Brain pericyte (primary cell): Measurements from ENCODE around the gene CCBE1.

ENCODE experiments used
- DNase-seq: peaks from one replicate; pipeline ENCODE4 v3.0.0-alpha.2; 2012; ENCODE audit warnings: low read depth, low spot score

The CCBE1 gene

DNA sequence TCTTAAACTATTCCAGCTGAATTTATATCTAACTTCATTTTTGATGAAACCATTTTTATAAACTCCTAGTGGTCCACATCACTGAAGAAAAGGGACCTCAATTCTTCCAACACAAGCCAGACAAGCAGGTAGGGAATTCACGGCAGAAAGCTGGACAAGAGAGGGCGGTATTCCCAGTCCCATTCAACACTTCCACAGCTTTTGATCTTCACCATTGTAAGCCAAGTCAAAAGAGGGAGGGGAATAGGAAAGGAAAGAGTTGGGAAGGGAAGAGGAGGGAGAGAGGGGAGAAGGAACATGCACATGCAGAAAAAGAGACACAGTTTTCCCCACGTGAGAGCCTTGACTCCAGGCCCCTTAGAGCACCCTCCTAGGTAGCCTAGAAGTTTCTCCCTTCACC lies 77.4 kb downstream of the CCBE1 start:
- DNase-seq: no peak

DNA sequence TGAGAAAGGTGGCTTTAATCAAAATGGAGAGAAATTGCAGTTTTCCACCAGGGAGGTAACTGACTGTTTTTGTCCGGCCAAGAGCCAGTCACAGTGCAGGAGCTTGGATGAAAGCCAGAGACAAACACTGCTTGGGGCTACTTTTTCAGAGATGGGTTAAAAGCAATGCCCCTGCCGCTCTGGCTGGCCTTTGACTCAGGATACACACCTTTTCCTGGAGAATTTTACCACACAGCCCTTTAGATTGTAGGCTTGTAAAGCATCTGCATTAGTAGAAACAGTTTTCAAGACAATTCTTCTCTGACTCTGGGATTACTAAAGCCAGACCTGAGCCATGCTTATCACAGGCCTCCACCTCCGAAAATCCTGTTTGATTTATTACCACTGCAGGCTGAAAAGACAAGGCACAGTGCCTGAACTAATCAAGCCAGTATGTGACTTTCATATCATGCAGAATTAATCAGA lies 79.7 kb downstream of the CCBE1 start:
- DNase-seq: no peak

- DNase-seq: no peak
These were observed 80.7 kb downstream of the CCBE1 start for GRCh38 chr18:59616501-59616900.

DNA sequence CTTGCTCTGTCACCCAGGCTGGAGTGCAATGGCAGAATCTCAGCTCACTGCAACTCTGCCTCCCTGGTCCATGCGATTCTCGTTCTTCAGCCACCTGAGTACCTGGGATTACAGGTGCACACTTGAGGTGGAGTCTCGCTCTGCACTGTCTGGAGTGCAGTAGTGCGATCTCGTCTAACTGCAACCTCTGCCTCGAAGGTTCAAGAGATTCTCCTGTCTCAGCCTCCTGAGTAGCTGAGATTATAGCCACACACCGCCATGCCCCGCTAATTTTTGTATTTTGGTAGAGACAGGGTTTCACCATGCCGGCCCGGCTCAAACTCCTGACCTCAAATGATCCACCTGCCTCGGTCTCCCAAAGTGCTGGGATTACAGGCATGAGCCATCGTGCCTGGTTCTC lies 83.3 kb downstream of the CCBE1 start:
- DNase-seq: no peak

GRCh38 chr18:59612381-59612780 lies 84.8 kb downstream of the CCBE1 start:
- no peak for DNase-seq

DNA sequence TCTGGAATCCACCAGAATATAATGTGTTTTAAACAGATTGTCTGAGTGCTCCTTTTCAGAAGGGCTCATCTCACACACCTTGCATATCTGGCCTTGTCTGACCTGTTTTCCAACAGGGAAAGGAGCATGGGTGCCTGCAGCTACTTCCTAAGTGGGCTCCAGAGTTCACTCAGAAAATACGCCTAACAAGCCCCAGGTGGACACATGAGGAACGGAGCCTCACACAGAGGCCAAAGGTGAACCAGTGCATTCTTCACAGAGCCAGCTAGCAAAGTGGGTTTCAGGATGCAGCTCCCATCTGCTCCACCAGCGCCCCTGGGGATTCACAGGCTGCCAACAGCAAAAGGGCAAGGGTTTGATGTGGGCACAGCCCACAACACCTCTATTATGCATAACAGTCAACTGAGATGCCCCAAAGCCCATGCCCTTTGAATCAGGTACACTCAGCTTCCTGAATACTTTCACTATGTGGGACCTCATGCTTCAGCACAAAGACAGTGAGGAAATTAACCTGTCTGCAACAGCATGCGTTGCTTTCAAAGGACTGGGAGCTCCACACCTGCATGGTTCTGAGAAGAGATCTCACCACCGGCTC lies 86.6 kb downstream of the CCBE1 start:
- DNase-seq: no peak

GRCh38 chr18:59609654-59610053 lies 87.6 kb downstream of the CCBE1 start:
- no peak for DNase-seq

DNA sequence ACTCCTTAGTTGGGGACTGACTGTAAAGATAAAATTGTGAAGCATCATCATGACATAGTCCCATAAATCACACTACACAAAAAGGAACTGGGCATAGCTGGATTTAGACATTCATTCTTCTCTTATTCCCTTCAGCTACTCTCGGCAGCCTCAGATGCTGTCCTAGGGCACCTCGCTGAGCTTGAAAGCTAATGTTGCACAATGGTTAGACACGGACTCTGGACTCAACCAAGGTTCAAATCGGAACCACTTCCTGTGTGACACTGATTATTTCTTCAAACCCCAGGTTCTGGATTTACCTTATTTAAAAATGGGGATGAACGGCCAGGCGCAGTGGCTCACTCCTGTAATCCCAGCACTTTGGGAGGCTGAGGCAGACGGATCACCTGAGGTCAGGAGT lies 89.8 kb downstream of the CCBE1 start:
- DNase-seq: no peak

DNA sequence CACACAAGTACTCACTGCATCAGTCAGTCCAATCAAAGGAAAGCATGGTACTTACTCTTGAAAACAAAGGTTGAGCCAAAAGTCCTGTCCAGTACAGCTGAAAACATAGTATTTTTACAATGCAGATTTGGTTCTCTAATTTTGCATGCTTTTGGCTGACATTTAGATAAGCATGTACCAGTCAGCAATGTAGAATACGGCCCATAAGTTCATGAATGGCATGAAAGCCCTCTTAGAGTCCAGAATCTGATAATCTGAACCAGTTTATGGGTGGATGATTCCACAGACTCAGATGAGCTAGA lies 90.2 kb downstream of the CCBE1 start:
- DNase-seq: no peak

GRCh38 chr18:59606193-59607077 lies 90.8 kb downstream of the CCBE1 start:
- no peak for DNase-seq

- DNase-seq: peak; percentile 37
These were observed 91.5 kb downstream of the CCBE1 start for GRCh38 chr18:59605633-59606192.

DNA sequence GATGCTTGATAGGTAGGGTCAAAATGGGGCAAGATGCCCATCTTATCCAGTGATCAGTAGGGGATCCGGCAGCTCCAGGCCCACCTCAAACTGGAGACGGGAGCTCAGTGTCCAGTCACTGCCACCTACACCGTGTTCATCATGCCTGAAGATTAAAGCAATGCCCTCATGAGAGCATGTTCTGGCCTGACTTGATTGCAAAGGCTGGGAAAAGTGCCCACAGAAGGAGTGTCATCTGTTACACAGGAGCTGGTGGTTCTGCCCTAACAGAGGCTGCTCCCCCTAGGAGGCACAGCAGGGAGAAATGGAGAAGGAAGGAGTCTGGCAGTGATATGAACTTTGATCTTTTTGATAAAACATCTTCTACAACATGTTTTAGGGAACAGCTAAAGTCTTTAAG lies 92.3 kb downstream of the CCBE1 start:
- no peak for DNase-seq

- no peak for DNase-seq
These were observed 100.2 kb downstream of the CCBE1 start for GRCh38 chr18:59597049-59597448.

DNA sequence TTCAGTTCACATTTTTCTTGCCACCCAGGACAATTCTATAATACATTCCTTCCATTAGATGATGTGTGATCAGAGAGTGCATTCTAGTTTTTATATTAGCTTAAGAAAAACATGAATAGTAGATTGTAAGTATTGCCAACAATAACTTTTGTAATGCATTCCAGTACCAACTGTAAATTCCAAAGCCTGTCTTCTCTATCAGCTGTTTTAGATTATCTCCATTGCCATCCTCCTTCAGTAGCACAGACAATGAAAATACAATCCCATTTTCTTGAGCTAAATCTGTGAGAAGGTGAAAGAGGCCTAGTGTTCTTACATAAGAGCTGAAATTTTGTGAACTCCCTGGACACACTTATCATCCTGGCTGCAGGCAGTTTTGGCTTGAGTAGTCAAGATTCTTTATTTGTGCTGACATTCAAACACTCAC lies 103.9 kb downstream of the CCBE1 start:
- peak; percentile 49 for DNase-seq

DNA sequence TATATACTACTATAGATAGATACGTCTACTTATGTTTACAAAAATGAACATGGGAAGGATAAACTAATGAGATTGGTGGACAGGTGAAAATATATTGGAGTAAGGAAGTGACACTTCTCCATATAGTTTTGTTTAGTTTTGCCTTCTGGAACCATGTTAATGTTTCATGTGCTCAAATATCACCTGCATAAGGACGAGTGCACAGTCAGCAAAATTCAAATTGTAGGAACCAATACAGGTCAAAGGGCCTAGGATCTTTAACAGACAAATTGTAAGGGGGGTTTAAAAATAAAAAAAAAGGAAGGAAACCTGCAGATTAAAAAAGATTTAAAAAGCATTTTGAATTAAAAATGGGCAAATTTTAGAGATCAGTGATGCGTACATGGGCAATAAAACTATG lies 104.6 kb downstream of the CCBE1 start:
- DNase-seq: no peak

- no peak for DNase-seq
These were observed 114.8 kb downstream of the CCBE1 start for GRCh38 chr18:59582395-59582794.

GRCh38 chr18:59579509-59579908 lies 117.7 kb downstream of the CCBE1 start:
- no peak for DNase-seq

- DNase-seq: no peak
These were observed 119.9 kb downstream of the CCBE1 start for GRCh38 chr18:59577386-59577655.

DNA sequence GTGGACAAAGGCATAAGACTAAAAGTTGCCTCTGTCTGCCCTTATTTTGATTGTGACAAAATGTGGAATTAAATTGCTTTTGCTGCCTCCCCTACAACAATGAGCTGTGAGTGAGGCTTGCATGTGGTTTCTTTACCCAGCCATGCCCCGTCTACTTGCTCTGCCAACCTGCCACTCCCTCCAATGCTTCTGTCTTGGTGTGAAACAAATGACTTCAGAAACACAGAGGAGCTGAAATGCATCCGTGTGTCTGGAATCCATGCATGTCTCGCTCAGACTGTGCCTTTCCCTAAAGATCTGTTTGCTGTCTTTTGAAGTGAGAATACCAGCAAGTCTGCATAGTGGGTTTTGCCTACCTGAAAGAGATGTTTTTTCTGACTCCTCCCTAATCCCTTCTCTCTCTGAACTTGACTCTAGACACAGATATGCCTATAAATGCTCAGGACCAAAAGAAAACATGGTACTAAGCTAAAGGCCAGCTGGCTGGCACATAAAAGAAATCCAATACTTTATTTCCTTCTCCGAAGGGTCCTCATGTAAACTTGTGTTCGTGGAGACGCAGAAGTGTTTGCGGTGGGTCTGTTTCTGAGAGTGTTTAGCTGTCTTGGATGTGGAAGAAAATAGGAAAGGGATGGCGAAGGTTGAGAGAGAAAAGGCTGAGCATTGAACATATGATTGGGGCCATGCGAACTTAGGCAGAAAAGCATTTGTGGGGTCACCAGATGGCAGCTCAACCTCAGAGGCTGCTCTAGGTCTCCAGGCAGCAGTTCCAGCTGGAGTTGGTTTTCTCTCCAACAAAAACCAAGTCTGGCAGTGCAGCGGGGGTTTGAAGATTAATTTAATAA lies 120.5 kb downstream of the CCBE1 start:
- no peak for DNase-seq

GRCh38 chr18:59575995-59576394 lies 121.2 kb downstream of the CCBE1 start:
- DNase-seq: no peak

DNA sequence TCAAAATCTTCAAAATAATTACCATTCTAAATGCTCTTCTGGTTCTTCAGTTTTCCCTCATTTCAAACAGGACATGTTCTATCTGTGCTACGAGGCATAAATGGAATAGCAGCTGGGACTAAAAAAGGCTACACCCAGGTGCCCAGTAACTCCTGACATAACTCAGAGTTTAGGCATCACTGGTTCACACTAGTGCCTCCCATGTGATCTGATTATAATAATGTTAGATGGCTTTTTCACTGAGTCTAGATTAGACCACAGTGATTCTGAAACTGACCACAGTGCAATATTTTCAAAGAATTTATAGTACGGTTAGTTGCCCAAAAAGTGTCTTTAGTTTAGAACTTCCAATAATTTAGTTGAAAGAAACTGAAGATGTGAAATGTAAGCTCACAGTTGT lies 123.3 kb downstream of the CCBE1 start:
- DNase-seq: no peak

DNA sequence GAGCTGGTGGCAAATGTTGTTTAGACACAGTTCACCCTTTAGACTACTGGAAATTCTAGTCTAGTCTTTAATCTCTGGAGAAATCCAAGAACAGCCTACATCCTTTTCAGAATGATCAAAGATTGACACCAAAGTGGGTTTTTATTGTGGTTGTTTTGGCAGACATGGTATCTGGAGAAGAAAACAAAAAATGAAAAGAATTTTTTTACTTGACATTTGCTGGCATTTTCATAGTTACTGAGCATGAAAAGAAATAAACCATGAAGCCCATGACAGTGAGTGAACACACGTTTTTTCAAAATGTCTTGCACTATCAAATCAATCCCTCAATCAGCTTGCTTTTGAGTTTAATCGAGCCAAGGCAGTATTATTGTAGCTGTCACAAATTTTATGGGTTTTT lies 125.3 kb downstream of the CCBE1 start:
- DNase-seq: no peak
